ENCODE data around the gene NUP54.

The NUP54 gene

GRCh38 chr4:76147454-76148141, 599 bp downstream of the NUP54 start:
- in situ Hi-C loops (cut with HindIII; ENCODE audit: low sequenced_read_pairs) = no loop called here

- in situ Hi-C loops (cut with HindIII; ENCODE audit: low sequenced_read_pairs) = no loop called here
These were observed 3.7 kb downstream of the NUP54 start for GRCh38 chr4:76144546-76144945.

DNA sequence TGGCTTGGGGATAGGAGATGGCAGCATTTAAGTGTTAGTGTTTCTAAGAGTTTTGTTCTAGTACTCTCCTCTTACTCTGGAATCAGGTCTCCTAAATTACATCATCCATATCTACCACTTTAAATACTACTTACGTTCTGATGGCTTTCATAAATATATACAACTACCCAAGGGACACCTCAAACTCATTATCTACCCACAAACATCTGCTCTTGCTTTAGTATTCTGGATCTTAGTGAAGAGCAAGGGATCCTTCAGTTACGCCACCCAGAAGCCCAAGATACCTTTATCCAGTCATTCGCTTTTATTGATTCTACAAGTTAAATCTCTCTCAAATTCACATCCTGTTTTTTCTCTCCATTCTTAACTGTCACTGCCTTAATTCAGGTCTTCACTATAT, 7.0 kb downstream of the NUP54 start:
- in situ Hi-C loops (cut with HindIII; ENCODE audit: low sequenced_read_pairs) = no loop called here

- in situ Hi-C loops (cut with HindIII; ENCODE audit: low sequenced_read_pairs) = no loop called here
These were observed 20.4 kb downstream of the NUP54 start for GRCh38 chr4:76127754-76128153.

- in situ Hi-C loops (cut with HindIII; ENCODE audit: low sequenced_read_pairs) = no loop called here
These were observed 22.4 kb downstream of the NUP54 start for GRCh38 chr4:76125816-76126215.

GRCh38 chr4:76120199-76120598, 28.0 kb downstream of the NUP54 start:
- in situ Hi-C loops (cut with HindIII; ENCODE audit: low sequenced_read_pairs) = no loop called here

DNA sequence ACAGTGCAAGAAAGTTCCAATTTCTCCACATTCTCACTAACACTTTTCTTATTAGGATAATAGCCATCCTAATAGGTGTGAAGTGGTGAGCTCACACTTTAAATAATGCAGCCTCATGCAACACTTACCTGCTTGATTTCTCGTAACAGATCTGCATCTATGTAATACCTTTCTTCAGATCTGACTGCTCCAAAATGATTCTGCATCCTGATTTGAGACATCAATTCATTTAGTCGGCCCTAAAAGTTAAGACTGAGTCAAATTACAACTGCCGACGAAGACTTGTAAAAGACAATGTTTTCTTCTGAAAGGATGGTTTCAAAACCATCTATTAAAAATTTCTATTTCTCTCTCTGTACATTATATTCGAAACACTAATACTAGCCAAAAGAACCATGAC, 30.7 kb downstream of the NUP54 start:
- in situ Hi-C loops (cut with HindIII; ENCODE audit: low sequenced_read_pairs) = no loop called here

GRCh38 chr4:76116821-76117220, 31.4 kb downstream of the NUP54 start:
- in situ Hi-C loops (cut with HindIII; ENCODE audit: low sequenced_read_pairs) = no loop called here

DNA sequence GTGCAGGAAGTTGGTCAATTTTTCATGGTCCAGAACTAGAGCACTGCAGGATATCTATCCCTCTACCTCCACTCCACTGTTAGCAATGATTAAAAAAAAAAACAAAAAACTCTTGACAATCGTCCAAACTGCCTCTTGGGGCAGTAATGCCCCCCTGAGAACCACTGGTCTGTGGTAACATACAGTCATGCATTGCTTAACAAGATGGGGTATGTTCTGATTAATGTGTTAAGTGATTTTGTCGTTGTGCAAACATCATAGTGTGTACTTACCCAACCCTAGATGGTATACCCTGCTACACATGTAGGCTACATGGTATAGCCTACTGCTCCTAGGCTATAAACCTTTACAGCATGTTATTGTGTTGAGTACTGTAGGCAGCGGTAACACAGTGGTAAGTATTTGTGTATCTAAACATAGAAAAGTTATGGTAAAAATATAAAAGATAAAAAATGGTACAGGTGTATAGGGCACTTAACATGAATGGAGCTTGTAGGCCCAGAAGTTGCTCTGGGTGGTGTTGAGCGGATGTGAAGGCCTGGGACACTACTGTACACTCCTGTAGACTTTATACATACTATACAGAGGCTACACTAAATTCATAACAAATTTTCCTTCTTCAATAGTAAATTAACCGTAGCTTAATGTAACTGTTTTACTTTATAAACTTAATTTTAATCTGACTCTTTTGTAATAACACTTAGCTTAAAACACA, 39.6 kb downstream of the NUP54 start:
- in situ Hi-C loops (cut with HindIII; ENCODE audit: low sequenced_read_pairs) = no loop called here

- in situ Hi-C loops (cut with HindIII; ENCODE audit: low sequenced_read_pairs) = no loop called here
These were observed 41.8 kb downstream of the NUP54 start for GRCh38 chr4:76106442-76106841.

DNA sequence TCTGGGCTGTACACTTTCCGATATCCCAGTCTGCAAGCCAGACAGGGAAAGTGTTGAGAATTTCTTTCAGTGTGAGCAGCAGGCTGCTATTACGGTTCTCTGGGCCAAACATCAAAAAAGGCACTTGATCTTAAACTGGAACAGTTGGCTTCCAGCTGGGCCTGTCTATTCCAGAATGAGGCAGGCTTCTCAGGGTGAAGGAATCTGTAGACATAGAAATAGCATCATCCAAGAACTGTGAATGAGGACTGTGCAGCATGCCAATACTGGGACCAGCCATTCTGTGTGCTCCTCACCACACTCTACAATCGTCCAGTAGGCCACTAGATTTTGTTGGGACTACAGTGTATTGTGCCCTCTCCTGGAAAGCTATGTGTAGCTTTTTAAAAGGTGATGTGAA, 42.5 kb downstream of the NUP54 start:
- in situ Hi-C loops (cut with HindIII; ENCODE audit: low sequenced_read_pairs) = no loop called here

DNA sequence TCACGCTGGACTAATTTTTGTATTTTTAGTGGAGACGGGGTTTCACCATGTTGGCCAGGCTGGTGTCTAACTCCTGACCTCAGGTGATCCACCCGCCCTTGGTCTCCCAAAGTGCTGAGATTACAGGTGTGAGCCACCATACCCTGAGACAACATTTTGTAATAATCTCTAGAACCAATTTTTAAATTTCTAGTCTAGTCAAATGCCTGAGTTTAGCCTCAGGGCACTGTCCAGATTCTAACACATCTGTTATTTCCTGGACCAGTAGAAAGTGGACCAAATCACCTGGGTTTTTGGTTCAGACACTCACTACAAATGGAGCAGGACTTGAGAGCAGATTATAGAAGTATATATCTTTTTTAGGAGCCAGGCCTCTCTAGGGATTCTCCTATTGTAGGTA, 52.1 kb downstream of the NUP54 start:
- in situ Hi-C loops (cut with HindIII; ENCODE audit: low sequenced_read_pairs) = no loop called here

GRCh38 chr4:76095568-76095967, 52.6 kb downstream of the NUP54 start:
- in situ Hi-C loops (cut with HindIII; ENCODE audit: low sequenced_read_pairs) = no loop called here

- in situ Hi-C loops (cut with HindIII; ENCODE audit: low sequenced_read_pairs) = no loop called here
These were observed 57.1 kb downstream of the NUP54 start for GRCh38 chr4:76091052-76091451.

- in situ Hi-C loops (cut with HindIII; ENCODE audit: low sequenced_read_pairs) = no loop called here
These were observed 57.9 kb downstream of the NUP54 start for GRCh38 chr4:76090241-76090691.

DNA sequence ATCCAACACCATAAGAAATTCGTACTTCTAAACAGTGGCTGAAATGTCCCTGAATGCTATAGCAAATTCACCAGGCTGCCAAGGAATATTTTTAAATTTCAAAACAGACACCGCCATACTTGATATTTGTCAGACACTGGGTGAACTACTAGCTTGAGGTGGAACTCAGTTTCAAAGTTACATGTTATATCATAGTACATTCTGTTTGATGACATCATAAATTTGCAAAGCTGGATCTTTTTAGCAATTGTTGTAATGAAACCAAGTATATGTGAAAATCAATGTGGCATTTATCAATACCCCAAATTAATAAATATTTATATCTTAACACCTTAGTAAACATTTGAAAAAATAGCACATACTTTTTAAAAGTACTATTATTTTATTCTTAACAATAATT, 59.5 kb downstream of the NUP54 start:
- in situ Hi-C loops (cut with HindIII; ENCODE audit: low sequenced_read_pairs) = no loop called here

GRCh38 chr4:76087007-76087769, 61.0 kb downstream of the NUP54 start:
- in situ Hi-C loops (cut with HindIII; ENCODE audit: low sequenced_read_pairs) = no loop called here

GRCh38 chr4:76084542-76084941, 63.7 kb downstream of the NUP54 start:
- in situ Hi-C loops (cut with HindIII; ENCODE audit: low sequenced_read_pairs) = no loop called here

DNA sequence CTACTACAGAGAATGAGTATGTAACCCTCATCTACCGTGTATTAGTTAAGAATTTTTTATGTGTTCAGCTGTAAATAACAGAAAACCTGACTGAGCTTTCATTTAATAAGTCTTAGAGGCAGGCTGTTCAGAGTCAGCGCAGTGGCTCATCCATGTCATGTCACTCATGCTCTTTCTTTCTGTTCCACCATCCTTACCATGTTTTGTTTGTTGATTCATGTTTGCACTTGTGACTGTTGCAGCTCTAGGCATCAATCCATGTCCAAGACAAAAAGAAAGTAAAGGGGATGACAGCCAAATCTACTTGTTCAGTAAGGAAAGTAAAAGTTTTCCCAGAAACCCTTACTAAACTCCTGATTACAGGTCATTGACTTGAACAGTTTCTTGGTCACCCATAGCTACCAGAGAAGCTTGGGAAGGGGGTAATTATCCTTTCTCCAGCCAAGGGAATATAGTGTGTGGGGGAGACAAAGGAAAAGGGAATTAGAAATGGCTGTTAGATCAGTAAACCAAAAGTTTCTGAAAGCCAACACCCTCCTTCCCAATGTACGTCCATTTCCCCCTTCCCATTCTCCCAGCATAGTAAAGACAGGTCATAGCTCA, 64.7 kb downstream of the NUP54 start:
- in situ Hi-C loops (cut with HindIII; ENCODE audit: low sequenced_read_pairs) = no loop called here

DNA sequence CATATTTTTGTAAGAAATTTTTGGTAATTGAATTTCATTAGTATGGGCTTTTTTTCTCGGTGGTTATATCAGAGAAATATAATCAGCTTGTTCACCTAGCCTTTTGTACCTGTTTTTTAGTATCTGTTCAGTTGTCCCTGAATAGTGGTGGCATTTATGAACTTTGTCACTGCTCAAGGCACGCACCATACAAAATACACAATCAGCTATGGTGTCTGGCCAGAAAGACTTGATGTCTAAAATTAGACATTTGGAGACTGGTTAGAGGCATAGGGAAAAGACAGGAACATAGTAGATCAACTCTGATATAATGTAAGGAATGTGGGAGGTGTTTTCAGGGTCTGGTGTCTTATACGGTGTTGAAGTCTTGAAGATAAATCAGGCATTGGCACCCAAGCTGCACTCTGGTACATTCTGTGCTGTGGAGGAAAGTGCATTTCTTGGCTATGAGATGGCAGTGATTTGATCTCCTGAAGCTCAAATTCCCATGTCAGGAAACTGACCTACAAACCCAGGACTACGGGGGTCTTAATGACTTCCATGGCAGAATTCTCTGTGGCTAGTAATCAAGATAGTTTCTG, 70.1 kb downstream of the NUP54 start:
- in situ Hi-C loops (cut with HindIII; ENCODE audit: low sequenced_read_pairs) = no loop called here

- in situ Hi-C loops (cut with HindIII; ENCODE audit: low sequenced_read_pairs) = no loop called here
These were observed 73.1 kb downstream of the NUP54 start for GRCh38 chr4:76074993-76075600.

Data from DLD1 (cell line).